Naive thymus-derived CD4-positive, alpha-beta T cell (primary cell): ENCODE measurements around the gene VAC14. TPM values are rescaled to one million over a fixed set of nuclear protein-coding genes. Genes with fewer than 3 reads are reported as not detected.
A peak's percentile ranks its signal among the peaks of the same experiment; 100 is the strongest.

Source experiments
- ATAC-seq: fragments of 150-1000 bp; cut with Tn5 transposase; 2 replicates; pipeline ENCODE4 v1.10.0; 2021; ENCODE audit warnings: mild to moderate bottlenecking, moderate library complexity
- CTCF ChIA-PET: fragments of 350-600 bp; sonication (Branson Sonifier 250); formaldehyde crosslinking; loops from one replicate; lab custom pipeline; 2021; ENCODE audit warnings: antibody characterized with exemption; lab: Charles Lee
- POLR2A ChIA-PET: fragments of 350-600 bp; sonication (Branson Sonifier 250); formaldehyde crosslinking; loops from one replicate; lab custom pipeline; 2021; ENCODE audit warnings: antibody characterized with exemption, inconsistent platforms; lab: Charles Lee
- DNase-seq, 9 donors: peaks; one replicate each; pipeline versions ENCODE4 v3.0.0 to v3.0.0-alpha.2; 2020 to 2022; ENCODE audit warnings: mixed read lengths in 1 of 9
- H3K27ac ChIP-seq: one replicate; pipeline ENCODE4 v1.7.0; 2013; ENCODE audit warnings: mild to moderate bottlenecking, low read depth, low read length, moderate library complexity
- H3K27me3 ChIP-seq, 2 donors: one replicate each; pipeline ENCODE4 v1.7.0; 2013; ENCODE audit warnings: low read length in 2 of 2, mild to moderate bottlenecking in 2 of 2, moderate library complexity in 2 of 2; ENCODE audit not compliant: control insufficient read depth in 2 of 2, insufficient read depth in 2 of 2
- H3K36me3 ChIP-seq, 3 experiments: 1 replicate in 2 of 3; 2 replicates in 1 of 3; pipeline ENCODE4 v1.7.0; 2013; ENCODE audit warnings: low read length in 3 of 3, mild to moderate bottlenecking in 3 of 3, moderate library complexity in 1 of 3; ENCODE audit not compliant: insufficient read depth in 3 of 3, control insufficient read depth in 2 of 3
- H3K4me1 ChIP-seq, 2 donors: one replicate each; pipeline ENCODE4 v1.7.0; 2013; ENCODE audit warnings: low read length in 2 of 2, mild to moderate bottlenecking in 2 of 2, moderate library complexity in 1 of 2; ENCODE audit not compliant: control insufficient read depth in 2 of 2, insufficient read depth in 2 of 2
- H3K4me3 ChIP-seq: 2 replicates; pipeline ENCODE4 v1.7.0; 2013; ENCODE audit warnings: mild to moderate bottlenecking, low read length
- H3K9me3 ChIP-seq, 3 experiments: 1 replicate in 2 of 3; 2 replicates in 1 of 3; pipeline ENCODE4 v1.7.0; 2013; ENCODE audit warnings: low read length in 3 of 3; ENCODE audit not compliant: control insufficient read depth in 2 of 3
- H3K27ac Mint-ChIP-seq, 9 donors: one replicate each; pipeline ENCODE4 v1.8.0; 2020 to 2022; ENCODE audit warnings: mixed read lengths in 9 of 9, mild to moderate bottlenecking in 8 of 9, moderate library complexity in 5 of 9, inconsistent platforms in 2 of 9
- H3K27me3 Mint-ChIP-seq, 5 donors: one replicate each; pipeline ENCODE4 v1.8.0; 2021 to 2022; ENCODE audit warnings: mixed read lengths in 5 of 5, mild to moderate bottlenecking in 1 of 5
- H3K36me3 Mint-ChIP-seq, 5 donors: one replicate each; pipeline ENCODE4 v1.8.0; 2020 to 2022; ENCODE audit warnings: mixed read lengths in 5 of 5, mild to moderate bottlenecking in 3 of 5, inconsistent platforms in 1 of 5
- H3K4me1 Mint-ChIP-seq, 7 donors: one replicate each; pipeline ENCODE4 v1.8.0; 2020 to 2022; ENCODE audit warnings: mixed read lengths in 7 of 7, mild to moderate bottlenecking in 3 of 7, inconsistent platforms in 1 of 7
- H3K4me3 Mint-ChIP-seq, 10 donors: one replicate each; pipeline ENCODE4 v1.8.0; 2020 to 2022; ENCODE audit warnings: mild to moderate bottlenecking in 10 of 10, mixed read lengths in 10 of 10, moderate library complexity in 6 of 10, inconsistent platforms in 2 of 10
- H3K9me3 Mint-ChIP-seq, 11 donors: one replicate each; pipeline ENCODE4 v1.8.0; 2020 to 2022; ENCODE audit warnings: mixed read lengths in 11 of 11, mild to moderate bottlenecking in 4 of 11, inconsistent platforms in 1 of 11, moderate library complexity in 1 of 11
- intact Hi-C, 2 donors: fragments of 100-400 bp; cut with micrococcal nuclease; formaldehyde crosslinking; loops; one replicate each; pipeline ENCODE4 v1.15.1; 2023
- polyA plus RNA-seq, 2 donors: library from polyadenylated mRNA; unstranded; fragments of 300-500 nt; fragmentation: Illumina TruSeq; gene quantifications; one replicate each; pipeline ENCODE4 v1.2.3, GENCODE V29; 2021
- total RNA-seq, 6 experiments: library from RNA in 5 of 6; stranded (reverse) in 5 of 6; gene quantifications; 1 replicate in 5 of 6; 2 replicates in 1 of 6; pipeline ENCODE4 v1.2.3 and lab custom pipeline; 2021 to 2026

The VAC14 gene
- total and polyA plus RNA-seq, 7 experiments from 2014 or later, result 29.2 to 61.2 (median 45.9) TPM

- peaks cover 0 to 4% (median 0%) of the 10 kb centered on the region in 5 donors for H3K27me3 Mint-ChIP-seq
- H3K36me3 ChIP-seq, result no peaks in the 10 kb centered on the region
- H3K4me3 Mint-ChIP-seq, result no peak overlapping the region
- POLR2A ChIA-PET, result no interaction called here
- peaks cover 0 to 5% (median 0%) of the 10 kb centered on the region in 7 donors for H3K4me1 Mint-ChIP-seq
- no peak overlapping the region for H3K4me3 ChIP-seq
- peaks cover 0 to 3% (median 0%) of the 10 kb centered on the region in 5 donors for H3K36me3 Mint-ChIP-seq
- no peaks in the 10 kb centered on the region for H3K9me3 ChIP-seq
- no peaks in the 10 kb centered on the region for H3K27me3 ChIP-seq
- intact Hi-C loops, result no loop called here
- CTCF ChIA-PET, result interaction anchor here (1.0 to 3.9 kb wide), 2 partner anchors 10 to 92 kb away, joined by 4 to 33 read pairs; no protein-coding TSS in a partner anchor
- no peak overlapping the region for H3K27ac Mint-ChIP-seq
- ATAC-seq (no peak), DNase-seq (peak in 1 of 9 donors; percentile 7)
- no peaks in the 10 kb centered on the region for H3K4me1 ChIP-seq
- no peak overlapping the region for H3K27ac ChIP-seq
- H3K9me3 Mint-ChIP-seq, result peaks cover 0 to 4% (median 0%) of the 10 kb centered on the region in 11 donors
Observed at GRCh38 chr16:70678121-70678897, 122.6 kb downstream of the VAC14 start.

- no peak for DNase-seq
- Mint-ChIP-seq H3K27ac (no peak overlapping the region), H3K4me1 (peaks cover 0 to 5% (median 0%) of the 10 kb centered on the region in 7 donors), H3K9me3 (peaks cover 0 to 4% (median 0%) of the 10 kb centered on the region in 11 donors), H3K4me3 (no peak overlapping the region), H3K27me3 (peaks cover 0 to 2% (median 0%) of the 10 kb centered on the region in 5 donors), H3K36me3 (peaks cover 0 to under 1% (median 0%) of the 10 kb centered on the region in 5 donors)
- Histone ChIP-seq H3K4me3 (no peak overlapping the region), H3K27me3 (no peaks in the 10 kb centered on the region), H3K27ac (no peak overlapping the region), H3K9me3 (no peaks in the 10 kb centered on the region), H3K36me3 (no peaks in the 10 kb centered on the region), H3K4me1 (no peaks in the 10 kb centered on the region)
- CTCF ChIA-PET, result interaction anchor here (3.9 kb wide), 1 partner anchor 93 kb away, joined by 33 read pairs; no protein-coding TSS in a partner anchor
- intact Hi-C loops, result no loop called here
- POLR2A ChIA-PET, result no interaction called here
- ATAC-seq, result no peak
Observed at GRCh38 chr16:70677499-70678120, 123.3 kb downstream of the VAC14 start.

- H3K9me3 ChIP-seq, result no peaks in the 10 kb centered on the region
- POLR2A ChIA-PET, result no interaction called here
- Mint-ChIP-seq H3K9me3 (peaks cover 0 to 4% (median 0%) of the 10 kb centered on the region in 11 donors), H3K36me3 (no peaks in the 10 kb centered on the region), H3K27me3 (no peaks in the 10 kb centered on the region), H3K27ac (peak overlapping the region in 1 of 9 donors; percentile 22), H3K4me1 (peaks cover 0 to 5% (median 0%) of the 10 kb centered on the region in 7 donors), H3K4me3 (no peak overlapping the region)
- intact Hi-C loops, result no loop called here
- H3K27ac ChIP-seq, result no peak overlapping the region
- H3K4me1 ChIP-seq, result no peaks in the 10 kb centered on the region
- H3K36me3 ChIP-seq, result no peaks in the 10 kb centered on the region
- no peaks in the 10 kb centered on the region for H3K27me3 ChIP-seq
- CTCF ChIA-PET, result no interaction called here
- no peak for DNase-seq
- no peak for ATAC-seq
- H3K4me3 ChIP-seq, result no peak overlapping the region
Observed at GRCh38 chr16:70676675-70677498, 124.1 kb downstream of the VAC14 start.

GRCh38 chr16:70675851-70676513, 125.0 kb downstream of the VAC14 start:
- peaks cover 0 to 4% (median 0%) of the 10 kb centered on the region in 11 donors for H3K9me3 Mint-ChIP-seq
- no peak overlapping the region for H3K4me3 Mint-ChIP-seq
- Histone ChIP-seq H3K4me3 (no peak overlapping the region), H3K9me3 (no peaks in the 10 kb centered on the region), H3K27ac (no peak overlapping the region), H3K27me3 (no peaks in the 10 kb centered on the region), H3K36me3 (no peaks in the 10 kb centered on the region), H3K4me1 (no peaks in the 10 kb centered on the region)
- no peaks in the 10 kb centered on the region for H3K27me3 Mint-ChIP-seq
- CTCF ChIA-PET, result no interaction called here
- H3K36me3 Mint-ChIP-seq, result no peaks in the 10 kb centered on the region
- no peak for DNase-seq
- H3K4me1 Mint-ChIP-seq, result peaks cover 0 to 5% (median 0%) of the 10 kb centered on the region in 7 donors
- H3K27ac Mint-ChIP-seq, result no peak overlapping the region
- intact Hi-C loops, result no loop called here
- POLR2A ChIA-PET, result no interaction called here
- ATAC-seq, result no peak

GRCh38 chr16:70674221-70675014, 126.5 kb downstream of the VAC14 start:
- DNase-seq, result no peak
- no peaks in the 10 kb centered on the region for H3K27me3 Mint-ChIP-seq
- no peak overlapping the region for H3K4me3 ChIP-seq
- H3K36me3 Mint-ChIP-seq, result peaks cover 0 to 6% (median 0%) of the 10 kb centered on the region in 5 donors
- peaks cover 0 to 4% (median 0%) of the 10 kb centered on the region in 11 donors for H3K9me3 Mint-ChIP-seq
- intact Hi-C loops, result no loop called here
- H3K27ac ChIP-seq, result no peak overlapping the region
- no peak overlapping the region for H3K4me3 Mint-ChIP-seq
- ATAC-seq, result no peak
- no peaks in the 10 kb centered on the region for H3K4me1 ChIP-seq
- H3K4me1 Mint-ChIP-seq, result peaks cover 0 to 3% (median 0%) of the 10 kb centered on the region in 7 donors
- ChIA-PET POLR2A (no interaction called here), CTCF (no interaction called here)
- H3K36me3 ChIP-seq, result no peaks in the 10 kb centered on the region
- H3K27ac Mint-ChIP-seq, result peak overlapping the region in 1 of 9 donors; percentile 11
- H3K9me3 ChIP-seq, result no peaks in the 10 kb centered on the region
- no peaks in the 10 kb centered on the region for H3K27me3 ChIP-seq
